B cell (primary cell): ENCODE results near the gene TMEM203. TPM values are rescaled to one million over a fixed set of nuclear protein-coding genes. Genes with fewer than 3 reads are reported as not detected.
"Not testable (repeated sequence)": the region's sequence is repeated elsewhere in the genome, so short reads cannot be mapped to it uniquely, and the experiment has no call there.

ENCODE experiments used
- ATAC-seq: fragments of 200-7000 bp; cut with Tn5 transposase; one replicate; pipeline ENCODE4 v1.10.0; 2021; ENCODE audit warnings: low read depth, mild to moderate bottlenecking, moderate number of reproducible peaks, moderate library complexity
- CTCF ChIA-PET: fragments of 350-600 bp; sonication (Branson Sonifier 250); formaldehyde crosslinking; loops from one replicate; lab custom pipeline; 2021; ENCODE audit warnings: antibody characterized with exemption, inconsistent platforms; lab: Charles Lee
- POLR2A ChIA-PET: fragments of 350-600 bp; sonication (Branson Sonifier 250); formaldehyde crosslinking; loops from one replicate; lab custom pipeline; 2021; ENCODE audit warnings: antibody characterized with exemption; lab: Charles Lee
- DNase-seq: peaks from one replicate; pipeline ENCODE4 v3.0.0; 2013
- H2AFZ ChIP-seq: 2 replicates; pipeline ENCODE4 v1.6.1; 2012; ENCODE audit warnings: mild to moderate bottlenecking, low read depth, low read length; ENCODE audit not compliant: insufficient read depth, poor library complexity, severe bottlenecking
- H3K27ac ChIP-seq, 2 donors: 1 replicate in 1 of 2; 2 replicates in 1 of 2; pipeline ENCODE4 v1.5.1; 2012 to 2013; ENCODE audit warnings: low read length in 2 of 2, mild to moderate bottlenecking in 2 of 2, moderate library complexity in 1 of 2
- H3K27me3 ChIP-seq, 4 experiments: fragments of 200-600 bp in 1 of 4; sonication (generic) in 1 of 4; replicated peaks in 1 of 4; 1 replicate in 2 of 4; 2 replicates in 2 of 4; pipeline versions ENCODE4 v1.6.1 to v1.7.0; 2013 to 2016; ENCODE audit warnings: low read length in 3 of 4, mild to moderate bottlenecking in 2 of 4, mixed read lengths in 1 of 4, moderate library complexity in 1 of 4; ENCODE audit not compliant: insufficient read depth in 4 of 4, control insufficient read depth in 3 of 4; ENCODE audit errors: control extremely low read depth in 1 of 4
- H3K36me3 ChIP-seq, 2 experiments: replicated peaks in 1 of 2; 1 replicate in 1 of 2; 2 replicates in 1 of 2; pipeline versions ENCODE4 v1.6.1 to v1.7.1; 2013; ENCODE audit warnings: low read length in 1 of 2; ENCODE audit not compliant: insufficient read depth in 2 of 2, control insufficient read depth in 1 of 2; ENCODE audit errors: control extremely low read depth in 1 of 2, extremely low read depth in 1 of 2
- H3K4me1 ChIP-seq, 2 donors: fragments of 200-600 bp in 1 of 2; sonication (generic) in 1 of 2; 1 replicate in 1 of 2; 2 replicates in 1 of 2; pipeline versions ENCODE4 v1.5.1 to v1.6.1; 2013 to 2017; ENCODE audit warnings: low read length in 2 of 2; ENCODE audit not compliant: control insufficient read depth in 2 of 2, insufficient read depth in 2 of 2
- H3K4me2 ChIP-seq: replicated peaks from 2 replicates; pipeline ENCODE3; 2012; ENCODE audit warnings: mild to moderate bottlenecking, low read depth, low read length; ENCODE audit not compliant: poor library complexity, severe bottlenecking
- H3K4me3 ChIP-seq, 5 experiments: fragments of 200-600 bp in 1 of 5; sonication (generic) in 1 of 5; 1 replicate in 3 of 5; 2 replicates in 2 of 5; pipeline versions ENCODE4 v1.5.1 to v1.7.0; 2011 to 2016; ENCODE audit warnings: low read length in 4 of 5, mild to moderate bottlenecking in 4 of 5, low read depth in 2 of 5, control low read depth in 1 of 5, moderate library complexity in 1 of 5; ENCODE audit not compliant: insufficient read depth in 1 of 5; ENCODE audit errors: control extremely low read depth in 1 of 5, extremely low read depth in 1 of 5
- H3K79me2 ChIP-seq: fragments of 200-600 bp; sonication (generic); one replicate; pipeline ENCODE4 v1.6.0; 2016; ENCODE audit warnings: low read length; ENCODE audit not compliant: control insufficient read depth, insufficient read depth
- H3K9ac ChIP-seq: fragments of 200-600 bp; sonication (generic); 2 replicates; pipeline ENCODE4 v1.6.1; 2017; ENCODE audit warnings: mild to moderate bottlenecking, low read length, moderate library complexity
- H3K9me3 ChIP-seq, 3 donors: one replicate each; pipeline versions ENCODE4 v1.6.1 to v1.7.1; 2013; ENCODE audit warnings: low read length in 2 of 3; ENCODE audit not compliant: control insufficient read depth in 2 of 3, insufficient read depth in 1 of 3; ENCODE audit errors: control extremely low read depth in 1 of 3
- H4K20me1 ChIP-seq: 2 replicates; pipeline ENCODE4 v1.6.0; 2012; ENCODE audit warnings: mild to moderate bottlenecking, low read length; ENCODE audit not compliant: insufficient read depth, control insufficient read depth, poor library complexity, severe bottlenecking
- H3K27ac Mint-ChIP-seq: one replicate; pipeline ENCODE4 v1.8.0; 2021; ENCODE audit warnings: mixed read lengths
- H3K27me3 Mint-ChIP-seq: one replicate; pipeline ENCODE4 v1.8.0; 2021; ENCODE audit warnings: mixed read lengths
- H3K4me1 Mint-ChIP-seq: one replicate; pipeline ENCODE4 v1.8.0; 2021; ENCODE audit warnings: mixed read lengths
- H3K4me3 Mint-ChIP-seq: one replicate; pipeline ENCODE4 v1.8.0; 2021; ENCODE audit warnings: mixed read lengths
- H3K9me3 Mint-ChIP-seq: one replicate; pipeline ENCODE4 v1.8.0; 2022; ENCODE audit warnings: mixed read lengths; ENCODE audit not compliant: insufficient read depth
- CTCF ChIP-seq: fragments of 200-600 bp; IDR thresholded peaks from one replicate; pipeline ENCODE4 v1.8.0; 2022; ENCODE audit warnings: antibody characterized with exemption, mild to moderate bottlenecking
- EZH2 ChIP-seq: IDR thresholded peaks from 2 replicates; pipeline ENCODE4 v1.6.1; 2012; ENCODE audit warnings: borderline replicate concordance, low read depth, mild to moderate bottlenecking, moderate library complexity, low read length; ENCODE audit not compliant: insufficient read depth, poor library complexity, severe bottlenecking
- WGBS: methylation state at CpG from one replicate; pipeline ENCODE4 v1.1.5; 2013; ENCODE audit warnings: missing lambda C conversion rate; ENCODE audit not compliant: insufficient coverage; 5-methylcytosine and 5-hydroxymethylcytosine counted together
- intact Hi-C: fragments of 100-400 bp; cut with micrococcal nuclease; formaldehyde crosslinking; loops from one replicate; pipeline ENCODE4 v1.10.0; 2022
- polyA plus RNA-seq: library from polyadenylated mRNA; depleted of rRNA; stranded (reverse); fragments of >200 nt; gene quantifications from 2 replicates; pipeline ENCODE4 v1.2.3, GENCODE V29; 2012
- total RNA-seq, 2 donors: library from RNA; stranded (reverse); fragments of 120-200 nt in 1 of 2; gene quantifications; 1 replicate in 1 of 2; 2 replicates in 1 of 2; pipeline versions ENCODE4 v1.2.3 to v1.2.4, GENCODE V29; 2013 to 2022

TMEM203 gene
- total and polyA plus RNA-seq, 2 donors (not counting 1 experiment from before 2014, with no cell fraction given), result 20.6 to 35.7 TPM

GRCh38 chr9:137243626-137244485 is 38.4 kb upstream of the TMEM203 start:
- ATAC-seq, result no peak
- Histone ChIP-seq H3K4me2 (no peak overlapping the region), H3K27me3 (no peaks in the 10 kb centered on the region), H2AFZ (no peak overlapping the region), H3K79me2 (peaks cover 38% of the 10 kb centered on the region), H3K9me3 (no peaks in the 10 kb centered on the region), H3K4me1 (peaks cover 16 to 25% of the 10 kb centered on the region in 2 donors), H3K36me3 (peaks cover 0 to 20% of the 10 kb centered on the region in 2 experiments), H3K4me3 (no peak overlapping the region), H3K9ac (no peak overlapping the region), H3K27ac (no peak overlapping the region), H4K20me1 (peaks cover 37% of the 10 kb centered on the region)
- Mint-ChIP-seq H3K4me3 (no peak overlapping the region), H3K4me1 (peaks cover 27% of the 10 kb centered on the region), H3K27ac (peak overlapping the region; percentile 65), H3K27me3 (no peaks in the 10 kb centered on the region), H3K9me3 (no peaks in the 10 kb centered on the region)
- intact Hi-C loops, result no loop called here
- TF ChIP-seq EZH2 (no peak), CTCF (no peak)
- POLR2A ChIA-PET, result interaction anchor here (2.1 kb wide), 1 partner anchor 10 kb away, joined by 15 read pairs; no protein-coding TSS in a partner anchor
- CTCF ChIA-PET, result no interaction called here
- WGBS, result 93% methylated on average over 9 of the region's 15 CpGs
- no peak for DNase-seq

GRCh38 chr9:137243266-137243625 is 37.8 kb upstream of the TMEM203 start:
- POLR2A ChIA-PET, result interaction anchor here (0.6 to 2.1 kb wide), 2 partner anchors 11 to 251 kb away, joined by 4 to 15 read pairs; partner anchors contain the start of gene PAXX
- H3K4me3 Mint-ChIP-seq, result peak overlapping the region; percentile 87

More at GRCh38 chr9:137243266-137243625, 37.8 kb upstream of the TMEM203 start:
- H3K9me3 Mint-ChIP-seq, H2AFZ ChIP-seq, H3K27me3 ChIP-seq, H3K4me3 ChIP-seq, DNase-seq, ATAC-seq, intact Hi-C loops, H3K9ac ChIP-seq, H3K27me3 Mint-ChIP-seq, H3K4me2 ChIP-seq, H3K9me3 ChIP-seq, H3K27ac ChIP-seq: not testable (repeated sequence)
- Histone ChIP-seq H3K36me3 (peaks cover 0 to 20% of the 10 kb centered on the region in 2 experiments), H3K79me2 (peaks cover 44% of the 10 kb centered on the region), H4K20me1 (peaks cover 43% of the 10 kb centered on the region), H3K4me1 (peaks cover 18 to 31% of the 10 kb centered on the region in 2 donors)
- H3K4me1 Mint-ChIP-seq, result peaks cover 30% of the 10 kb centered on the region
- peak overlapping the region; percentile 65 for H3K27ac Mint-ChIP-seq
- 91% methylated on average over 10 of the region's 18 CpGs for WGBS
- CTCF ChIA-PET, result interaction anchor here (1.6 kb wide), 1 partner anchor 11 kb away, joined by 8 read pairs; no protein-coding TSS in a partner anchor
